K562 treated with DMSO at 1 percent for 4 hours (cell line): ENCODE results near the gene MFSD2B. TPM values are rescaled to one million over a fixed set of nuclear protein-coding genes. Genes with fewer than 3 reads are reported as not detected.

ENCODE experiments used
- total RNA-seq: library from RNA; unstranded; fragments of 300-600 nt; gene quantifications from 2 replicates; pipeline ENCODE4 v1.2.3, GENCODE V29; 2022; ENCODE audit not compliant: insufficient read depth

The MFSD2B gene, protein sequence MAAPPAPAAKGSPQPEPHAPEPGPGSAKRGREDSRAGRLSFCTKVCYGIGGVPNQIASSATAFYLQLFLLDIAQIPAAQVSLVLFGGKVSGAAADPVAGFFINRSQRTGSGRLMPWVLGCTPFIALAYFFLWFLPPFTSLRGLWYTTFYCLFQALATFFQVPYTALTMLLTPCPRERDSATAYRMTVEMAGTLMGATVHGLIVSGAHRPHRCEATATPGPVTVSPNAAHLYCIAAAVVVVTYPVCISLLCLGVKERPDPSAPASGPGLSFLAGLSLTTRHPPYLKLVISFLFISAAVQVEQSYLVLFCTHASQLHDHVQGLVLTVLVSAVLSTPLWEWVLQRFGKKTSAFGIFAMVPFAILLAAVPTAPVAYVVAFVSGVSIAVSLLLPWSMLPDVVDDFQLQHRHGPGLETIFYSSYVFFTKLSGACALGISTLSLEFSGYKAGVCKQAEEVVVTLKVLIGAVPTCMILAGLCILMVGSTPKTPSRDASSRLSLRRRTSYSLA
- 6.5 and 12.6 TPM in 2 replicates for total RNA-seq

GRCh38 chr2:24009680-24010476 is at the start of gene MFSD2B:
Gene MFSD2B, plus strand, starts transcription at chr2:24010085. Its CDS starts 12 bp downstream, at chr2:24010097.

DNA sequence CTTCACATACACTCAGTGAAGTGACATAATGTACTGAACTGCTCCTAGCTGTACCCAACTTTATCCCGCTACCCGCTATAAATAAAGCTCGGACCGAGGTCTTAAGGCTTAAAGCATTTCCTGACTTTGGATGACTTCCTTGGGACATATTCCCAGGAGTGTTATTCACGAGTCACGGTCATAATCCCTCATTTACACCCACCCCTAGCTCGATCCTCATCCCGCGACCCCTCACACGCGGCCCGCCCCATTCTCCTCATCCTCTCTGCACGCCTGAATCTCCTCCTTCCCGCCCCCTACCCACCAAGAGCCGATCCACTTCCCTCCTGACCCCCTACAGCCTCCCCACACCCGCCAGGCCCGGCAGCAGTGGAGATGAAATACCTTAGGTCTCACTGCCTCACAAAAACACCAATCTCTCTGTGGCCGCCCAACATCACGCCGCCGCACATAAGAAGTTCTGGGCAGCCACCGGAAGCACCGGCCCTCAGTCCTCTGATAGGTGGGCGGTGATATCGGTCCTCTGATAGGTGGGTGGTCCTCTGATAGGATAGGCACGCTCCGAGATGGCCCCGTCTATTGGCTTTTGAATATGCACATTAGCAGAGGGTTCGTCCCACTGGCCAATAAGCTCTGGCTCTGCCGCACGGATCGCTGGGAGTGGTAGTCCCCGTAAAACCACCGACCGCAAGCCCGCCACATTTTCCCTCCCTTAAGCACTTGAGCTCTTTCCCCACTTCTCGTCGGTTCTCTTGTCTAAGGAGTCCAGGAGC is 37.2 kb downstream of the MFSD2B start, which contains the start of gene WDCP:
Gene WDCP (minus strand): TSS at position 462 of the 773 bp plus-strand sequence. CDS start 7,897 bp downstream, outside the sequence.

DNA sequence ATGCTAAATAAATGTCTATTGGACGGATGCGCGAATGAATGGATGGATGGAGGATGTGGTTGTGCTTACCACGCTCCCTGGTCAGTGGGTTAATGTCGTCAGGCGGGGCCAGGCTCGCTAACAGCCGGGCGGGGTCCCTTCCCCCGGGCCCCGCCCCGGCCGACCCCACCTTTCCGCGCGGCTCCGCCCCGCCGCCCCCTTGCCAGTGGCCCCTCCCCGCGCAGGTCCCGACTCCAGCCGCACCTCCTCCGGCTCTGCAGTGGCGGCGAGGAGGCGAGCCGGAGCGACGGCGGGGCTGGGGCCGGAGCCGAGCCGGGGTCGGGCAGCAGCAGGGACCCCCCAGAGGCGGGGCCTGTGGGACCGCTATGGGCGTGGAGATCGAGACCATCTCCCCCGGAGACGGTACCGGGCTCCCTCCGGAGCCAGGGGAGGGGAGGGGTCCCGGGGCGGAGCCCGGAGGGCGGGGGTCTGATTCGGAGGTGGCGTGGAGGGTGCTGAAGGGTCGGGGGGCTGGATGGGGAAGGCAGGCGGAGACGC is 39.7 kb downstream of the MFSD2B start, which contains the start of gene FKBP1B:
Gene FKBP1B (plus strand): TSS at position 257 of the 537 bp plus-strand sequence. CDS start 109 bp downstream, at position 366.

Other genes starting within 250 kb of the MFSD2B start
- gene ATAD2B, start 83.0 kb upstream of the MFSD2B start, total RNA-seq: 6.0 and 10.9 TPM in 2 replicates
- gene UBXN2A, start 69.6 kb upstream of the MFSD2B start, total RNA-seq: 8.2 and 10.2 TPM in 2 replicates
- 8.7 and 12.1 TPM in 2 replicates for gene WDCP, start 37.3 kb downstream of the MFSD2B start, total RNA-seq
- gene FKBP1B, start 39.7 kb downstream of the MFSD2B start, total RNA-seq: 4.0 and 5.0 TPM in 2 replicates
- 150 and 167 TPM in 2 replicates for gene SF3B6, start 66.2 kb downstream of the MFSD2B start, total RNA-seq
- 10.4 and 19.7 TPM in 2 replicates for gene TP53I3, start 74.7 kb downstream of the MFSD2B start, total RNA-seq
- gene PFN4, start 113.2 kb downstream of the MFSD2B start, total RNA-seq: not detected in 2 replicates
- 3.3 and 6.8 TPM in 2 replicates for gene FAM228B, start 113.4 kb downstream of the MFSD2B start, total RNA-seq
- not detected in 2 replicates for gene FAM228A, start 165.0 kb downstream of the MFSD2B start, total RNA-seq